ENCODE data around the gene HAND1.

DNA sequence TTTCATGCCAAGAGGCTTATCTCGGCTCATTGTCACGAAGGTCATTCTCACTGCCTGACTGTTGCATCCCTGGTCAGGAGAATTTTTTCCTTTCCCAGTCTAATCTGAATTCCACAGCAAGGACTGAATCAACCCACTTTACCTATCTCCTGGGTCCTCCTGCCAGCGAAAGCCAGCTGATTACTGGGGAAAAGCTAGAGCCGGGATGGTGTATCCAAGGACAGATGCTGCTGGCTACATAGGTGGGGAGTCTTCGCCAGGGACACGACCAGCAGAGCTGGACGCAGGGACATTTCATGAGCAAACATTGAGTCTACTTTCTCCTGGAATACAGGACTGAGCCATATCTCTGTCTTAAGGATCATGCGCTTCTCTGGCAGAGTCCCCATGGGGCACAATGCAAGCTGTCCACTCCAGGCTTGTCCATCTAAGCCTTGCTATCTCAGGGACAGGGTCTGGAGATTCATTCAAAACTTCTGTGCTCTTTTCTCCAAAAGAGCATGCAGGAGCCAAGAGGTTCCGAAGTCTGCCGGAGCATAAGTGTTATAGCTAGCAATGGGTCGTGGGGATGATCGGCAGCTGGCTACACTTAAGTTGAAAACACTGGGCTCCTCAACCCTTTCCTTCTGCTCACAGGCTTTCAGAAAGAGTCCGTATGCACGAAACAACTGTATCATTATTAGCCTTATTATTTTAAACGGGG is 6.5 kb upstream of the HAND1 start:
- TF ChIP-seq, protein P1, sequence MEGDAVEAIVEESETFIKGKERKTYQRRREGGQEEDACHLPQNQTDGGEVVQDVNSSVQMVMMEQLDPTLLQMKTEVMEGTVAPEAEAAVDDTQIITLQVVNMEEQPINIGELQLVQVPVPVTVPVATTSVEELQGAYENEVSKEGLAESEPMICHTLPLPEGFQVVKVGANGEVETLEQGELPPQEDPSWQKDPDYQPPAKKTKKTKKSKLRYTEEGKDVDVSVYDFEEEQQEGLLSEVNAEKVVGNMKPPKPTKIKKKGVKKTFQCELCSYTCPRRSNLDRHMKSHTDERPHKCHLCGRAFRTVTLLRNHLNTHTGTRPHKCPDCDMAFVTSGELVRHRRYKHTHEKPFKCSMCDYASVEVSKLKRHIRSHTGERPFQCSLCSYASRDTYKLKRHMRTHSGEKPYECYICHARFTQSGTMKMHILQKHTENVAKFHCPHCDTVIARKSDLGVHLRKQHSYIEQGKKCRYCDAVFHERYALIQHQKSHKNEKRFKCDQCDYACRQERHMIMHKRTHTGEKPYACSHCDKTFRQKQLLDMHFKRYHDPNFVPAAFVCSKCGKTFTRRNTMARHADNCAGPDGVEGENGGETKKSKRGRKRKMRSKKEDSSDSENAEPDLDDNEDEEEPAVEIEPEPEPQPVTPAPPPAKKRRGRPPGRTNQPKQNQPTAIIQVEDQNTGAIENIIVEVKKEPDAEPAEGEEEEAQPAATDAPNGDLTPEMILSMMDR (IDR thresholded peaks at IDR 0.05 in 4 of 5, conservative IDR thresholded peaks at IDR 0.05 in 1 of 5), result no peak
- TF ChIP-seq POLR2A (IDR thresholded peaks at IDR 0.05), result no peak
